GM12892 (cell line): ENCODE results near the gene NFATC2.

Experiments used
- POLR2A ChIP-seq: IDR thresholded peaks from 2 replicates; pipeline ENCODE4 v1.6.1; 2011; ENCODE audit warnings: low read depth, low read length, control low read depth
- POLR2AphosphoS5 ChIP-seq: IDR thresholded peaks from 2 replicates; pipeline ENCODE4 v1.6.1; 2011; ENCODE audit warnings: low read depth, low read length, control low read depth
- TAF1 ChIP-seq: IDR thresholded peaks from 2 replicates; pipeline ENCODE4 v1.6.1; 2011; ENCODE audit warnings: low read depth, mild to moderate bottlenecking, control low read depth, low read length, borderline replicate concordance

DNA sequence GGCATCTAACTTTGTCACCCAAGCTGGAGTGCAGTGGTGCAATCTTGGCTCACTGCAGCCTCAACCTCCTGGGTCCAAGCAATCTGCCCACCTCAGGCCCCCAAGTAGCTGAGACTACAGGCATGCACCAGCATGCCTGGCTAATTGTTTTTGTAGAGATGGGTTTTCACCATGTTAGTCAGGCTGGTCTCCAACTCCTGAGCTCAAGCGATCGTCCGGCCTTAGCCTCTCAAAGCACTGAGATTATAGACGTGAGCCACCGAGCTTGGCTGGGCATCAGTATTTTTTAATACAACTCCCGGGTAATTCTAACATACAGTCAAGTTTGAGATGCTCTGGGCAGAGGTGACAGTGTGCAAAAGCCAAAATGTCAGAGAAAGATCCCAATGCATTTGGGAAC lies 73.5 kb downstream of the NFATC2 start:
- no peak for TF ChIP-seq POLR2A
- TF ChIP-seq TAF1, result no peak
- no peak for TF ChIP-seq POLR2AphosphoS5
